ENCODE data around the gene TBL2. TPM values are rescaled to one million over a fixed set of nuclear protein-coding genes. Genes with fewer than 3 reads are reported as not detected.
A peak's percentile ranks its signal among the peaks of the same experiment; 100 is the strongest.
"Not testable (repeated sequence)": the region's sequence is repeated elsewhere in the genome, so short reads cannot be mapped to it uniquely, and the experiment has no call there.

The TBL2 gene
- total RNA-seq, 1 donor from 2014 or later, result 48.2 TPM

- Mint-ChIP-seq H3K27me3 (ENCODE audit: insufficient read depth) (peaks cover 8% of the 10 kb centered on the region), H3K4me3 (peak overlapping the region; percentile 94), H3K4me1 (ENCODE audit: low read depth) (peaks cover 38% of the 10 kb centered on the region)
Observed at GRCh38 chr7:73556208-73557107, 21.9 kb downstream of the TBL2 start.

GRCh38 chr7:73555411-73555982 is 22.9 kb downstream of the TBL2 start:
- H3K9me3 Mint-ChIP-seq, result no peaks in the 10 kb centered on the region
- H3K27ac Mint-ChIP-seq, result peak overlapping the region; percentile 18
- peaks cover 35% of the 10 kb centered on the region for H3K4me1 Mint-ChIP-seq (ENCODE audit: low read depth)
- peak overlapping the region; percentile 94 for H3K4me3 Mint-ChIP-seq
- peaks cover 16% of the 10 kb centered on the region for H3K36me3 Mint-ChIP-seq (ENCODE audit: low read depth)
- peaks cover 5% of the 10 kb centered on the region for H3K27me3 Mint-ChIP-seq (ENCODE audit: insufficient read depth)
- intact Hi-C loops (cut with micrococcal nuclease), result loop anchor here (5.0 kb wide), 1 partner anchor 103 kb away; no protein-coding TSS in a partner anchor
- no peak for DNase-seq (ENCODE audit: low spot score)

More at GRCh38 chr7:73556208-73557107, 21.9 kb downstream of the TBL2 start:
- intact Hi-C loops (cut with micrococcal nuclease), result loop anchor here (1.0 to 5.0 kb wide), 7 partner anchors 22 to 182 kb away; partner anchors contain the start of genes ABHD11, BAZ1B, BUD23 and DNAJC30
- Mint-ChIP-seq H3K9me3 (no peaks in the 10 kb centered on the region), H3K27ac (peak overlapping the region; percentile 51), H3K36me3 (ENCODE audit: low read depth) (peaks cover 12% of the 10 kb centered on the region)
- no peak for DNase-seq (ENCODE audit: low spot score)

- DNase-seq (ENCODE audit: low spot score); intact Hi-C loops (cut with micrococcal nuclease); H3K27ac Mint-ChIP-seq: not testable (repeated sequence)
Observed at GRCh38 chr7:73550093-73550492, 28.3 kb downstream of the TBL2 start.

GRCh38 chr7:73549176-73549575 is 29.2 kb downstream of the TBL2 start:
- H3K36me3 Mint-ChIP-seq (ENCODE audit: low read depth), result peaks cover 23% of the 10 kb centered on the region
- H3K9me3 Mint-ChIP-seq, result no peaks in the 10 kb centered on the region
- H3K27me3 Mint-ChIP-seq (ENCODE audit: insufficient read depth), result no peaks in the 10 kb centered on the region
- H3K4me3 Mint-ChIP-seq, result no peak overlapping the region
- H3K27ac Mint-ChIP-seq, result peak overlapping the region; percentile 26
- H3K4me1 Mint-ChIP-seq (ENCODE audit: low read depth), result peaks cover 10% of the 10 kb centered on the region
- intact Hi-C loops (cut with micrococcal nuclease), result no loop called here
- no peak for DNase-seq (ENCODE audit: low spot score)

More at GRCh38 chr7:73550093-73550492, 28.3 kb downstream of the TBL2 start:
- not testable (repeated sequence) for H3K27me3 Mint-ChIP-seq (ENCODE audit: insufficient read depth); H3K9me3 Mint-ChIP-seq; H3K4me3 Mint-ChIP-seq
- H3K36me3 Mint-ChIP-seq (ENCODE audit: low read depth), result peaks cover 26% of the 10 kb centered on the region
- H3K4me1 Mint-ChIP-seq (ENCODE audit: low read depth), result peaks cover 10% of the 10 kb centered on the region

GRCh38 chr7:73547841-73548240 is 30.5 kb downstream of the TBL2 start:
- Mint-ChIP-seq H3K27ac (no peak overlapping the region), H3K4me1 (ENCODE audit: low read depth) (peaks cover 11% of the 10 kb centered on the region), H3K4me3 (no peak overlapping the region), H3K36me3 (ENCODE audit: low read depth) (peaks cover 25% of the 10 kb centered on the region), H3K9me3 (no peaks in the 10 kb centered on the region), H3K27me3 (ENCODE audit: insufficient read depth) (no peaks in the 10 kb centered on the region)
- DNase-seq (ENCODE audit: low spot score), result no peak
- intact Hi-C loops (cut with micrococcal nuclease), result no loop called here

GRCh38 chr7:73544678-73545077 is 33.7 kb downstream of the TBL2 start:
- Mint-ChIP-seq H3K9me3 (no peaks in the 10 kb centered on the region), H3K27ac (no peak overlapping the region), H3K36me3 (ENCODE audit: low read depth) (peaks cover 32% of the 10 kb centered on the region), H3K4me3 (no peak overlapping the region), H3K4me1 (ENCODE audit: low read depth) (peaks cover 11% of the 10 kb centered on the region), H3K27me3 (ENCODE audit: insufficient read depth) (no peaks in the 10 kb centered on the region)
- intact Hi-C loops (cut with micrococcal nuclease), result no loop called here
- no peak for DNase-seq (ENCODE audit: low spot score)

GRCh38 chr7:73541722-73542121 is 36.7 kb downstream of the TBL2 start:
- Mint-ChIP-seq H3K36me3 (ENCODE audit: low read depth) (peaks cover 43% of the 10 kb centered on the region), H3K9me3 (no peaks in the 10 kb centered on the region), H3K27me3 (ENCODE audit: insufficient read depth) (no peaks in the 10 kb centered on the region), H3K4me3 (no peak overlapping the region), H3K27ac (no peak overlapping the region), H3K4me1 (ENCODE audit: low read depth) (peaks cover 5% of the 10 kb centered on the region)
- intact Hi-C loops (cut with micrococcal nuclease), result no loop called here
- no peak for DNase-seq (ENCODE audit: low spot score)

GRCh38 chr7:73539709-73540108 is 38.7 kb downstream of the TBL2 start:
- Mint-ChIP-seq H3K4me1 (ENCODE audit: low read depth) (peaks cover 5% of the 10 kb centered on the region), H3K9me3 (no peaks in the 10 kb centered on the region), H3K27ac (no peak overlapping the region), H3K36me3 (ENCODE audit: low read depth) (peaks cover 48% of the 10 kb centered on the region), H3K4me3 (no peak overlapping the region), H3K27me3 (ENCODE audit: insufficient read depth) (no peaks in the 10 kb centered on the region)
- intact Hi-C loops (cut with micrococcal nuclease), result no loop called here
- no peak for DNase-seq (ENCODE audit: low spot score)

GRCh38 chr7:73538510-73538909 is 39.9 kb downstream of the TBL2 start:
- H3K4me1 Mint-ChIP-seq (ENCODE audit: low read depth); intact Hi-C loops (cut with micrococcal nuclease); H3K27ac Mint-ChIP-seq; H3K4me3 Mint-ChIP-seq; DNase-seq (ENCODE audit: low spot score); H3K27me3 Mint-ChIP-seq (ENCODE audit: insufficient read depth); H3K9me3 Mint-ChIP-seq: not testable (repeated sequence)
- H3K36me3 Mint-ChIP-seq (ENCODE audit: low read depth), result peaks cover 46% of the 10 kb centered on the region

GRCh38 chr7:73537051-73537450 is 41.3 kb downstream of the TBL2 start:
- Mint-ChIP-seq H3K27me3 (ENCODE audit: insufficient read depth) (no peaks in the 10 kb centered on the region), H3K9me3 (no peaks in the 10 kb centered on the region), H3K27ac (no peak overlapping the region), H3K4me1 (ENCODE audit: low read depth) (no peaks in the 10 kb centered on the region), H3K36me3 (ENCODE audit: low read depth) (peaks cover 36% of the 10 kb centered on the region), H3K4me3 (no peak overlapping the region)
- no peak for DNase-seq (ENCODE audit: low spot score)
- intact Hi-C loops (cut with micrococcal nuclease), result no loop called here

- H3K27me3 Mint-ChIP-seq (ENCODE audit: insufficient read depth), result no peaks in the 10 kb centered on the region
- H3K4me3 Mint-ChIP-seq, result no peak overlapping the region
- H3K9me3 Mint-ChIP-seq, result no peaks in the 10 kb centered on the region
- intact Hi-C loops (cut with micrococcal nuclease), result no loop called here
- H3K27ac Mint-ChIP-seq, result no peak overlapping the region
- H3K4me1 Mint-ChIP-seq (ENCODE audit: low read depth), result no peaks in the 10 kb centered on the region
- DNase-seq (ENCODE audit: low spot score), result no peak
- peaks cover 31% of the 10 kb centered on the region for H3K36me3 Mint-ChIP-seq (ENCODE audit: low read depth)
Observed at GRCh38 chr7:73536479-73536878, 41.9 kb downstream of the TBL2 start.

GRCh38 chr7:73535918-73536317 is 42.5 kb downstream of the TBL2 start:
- intact Hi-C loops (cut with micrococcal nuclease); H3K4me1 Mint-ChIP-seq (ENCODE audit: low read depth); DNase-seq (ENCODE audit: low spot score); H3K27ac Mint-ChIP-seq; H3K9me3 Mint-ChIP-seq; H3K4me3 Mint-ChIP-seq; H3K27me3 Mint-ChIP-seq (ENCODE audit: insufficient read depth): not testable (repeated sequence)
- peaks cover 29% of the 10 kb centered on the region for H3K36me3 Mint-ChIP-seq (ENCODE audit: low read depth)

- no peak overlapping the region for H3K4me3 Mint-ChIP-seq
- H3K4me1 Mint-ChIP-seq (ENCODE audit: low read depth), result no peaks in the 10 kb centered on the region
- no peaks in the 10 kb centered on the region for H3K27me3 Mint-ChIP-seq (ENCODE audit: insufficient read depth)
- H3K27ac Mint-ChIP-seq, result no peak overlapping the region
- peaks cover 24% of the 10 kb centered on the region for H3K36me3 Mint-ChIP-seq (ENCODE audit: low read depth)
- DNase-seq (ENCODE audit: low spot score), result no peak
- no peaks in the 10 kb centered on the region for H3K9me3 Mint-ChIP-seq
- intact Hi-C loops (cut with micrococcal nuclease), result no loop called here
Observed at GRCh38 chr7:73533742-73534141, 44.6 kb downstream of the TBL2 start.
